NCI-H1105 treated with DMSO at 0.1 percent for 48 hours (cell line): ENCODE measurements around the gene SCART1.
"Not testable (repeated sequence)": the region's sequence is repeated elsewhere in the genome, so short reads cannot be mapped to it uniquely, and the experiment has no call there.

Source experiments
- DNase-seq: peaks from one replicate; lab custom pipeline; 2025; lab: John Stamatoyannopoulos, UW

The SCART1 gene

GRCh38 chr10:133456041-133456951 lies 2.6 kb downstream of the SCART1 start:
- DNase-seq: no peak

- no peak for DNase-seq
Observed at GRCh38 chr10:133457100-133457841, 3.5 kb downstream of the SCART1 start.

- no peak for DNase-seq
Observed at GRCh38 chr10:133458021-133458709, 4.4 kb downstream of the SCART1 start.

GRCh38 chr10:133458710-133459453 lies 5.1 kb downstream of the SCART1 start:
- no peak for DNase-seq

- DNase-seq: no peak
Observed at GRCh38 chr10:133459454-133460207, 5.9 kb downstream of the SCART1 start.

- DNase-seq: no peak
Observed at GRCh38 chr10:133460208-133460769, 6.5 kb downstream of the SCART1 start.

GRCh38 chr10:133461027-133461426 lies 7.3 kb downstream of the SCART1 start:
- DNase-seq: no peak

- DNase-seq: no peak
Observed at GRCh38 chr10:133461841-133462240, 8.1 kb downstream of the SCART1 start.

GRCh38 chr10:133462512-133463305 lies 9.0 kb downstream of the SCART1 start:
- no peak for DNase-seq

GRCh38 chr10:133464582-133465031 lies 10.9 kb downstream of the SCART1 start:
- no peak for DNase-seq

- no peak for DNase-seq
Observed at GRCh38 chr10:133465191-133465949, 11.6 kb downstream of the SCART1 start.

GRCh38 chr10:133465950-133466474 lies 12.3 kb downstream of the SCART1 start:
- no peak for DNase-seq

GRCh38 chr10:133466683-133467275 lies 13.0 kb downstream of the SCART1 start:
- no peak for DNase-seq

- no peak for DNase-seq
Observed at GRCh38 chr10:133467286-133467911, 13.7 kb downstream of the SCART1 start.

GRCh38 chr10:133469205-133469604 lies 15.5 kb downstream of the SCART1 start:
- not testable (repeated sequence) for DNase-seq

GRCh38 chr10:133471300-133472109 lies 17.8 kb downstream of the SCART1 start:
- no peak for DNase-seq

- no peak for DNase-seq
Observed at GRCh38 chr10:133473270-133473669, 19.5 kb downstream of the SCART1 start.
